ENCODE data around the gene PBX3.

The PBX3 gene

DNA sequence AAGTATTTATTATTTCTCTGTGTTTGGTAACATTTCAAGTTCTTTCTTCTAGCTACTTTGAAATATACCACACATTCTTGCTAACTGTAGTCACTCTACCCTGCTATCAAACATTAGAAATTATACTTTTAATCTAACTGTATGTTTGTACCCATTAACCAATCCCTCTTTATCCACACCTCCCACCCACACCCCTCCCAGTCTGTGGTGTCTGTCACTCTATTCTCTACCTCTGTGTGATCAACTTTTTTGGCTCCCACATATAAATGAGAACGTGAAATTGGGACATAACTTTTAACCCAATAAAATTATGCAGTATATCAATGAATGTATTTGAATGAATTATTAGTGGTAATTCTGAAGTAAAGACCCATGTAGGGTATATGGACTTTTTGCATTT is 79.7 kb downstream of the PBX3 start:
- DNase-seq = no peak

DNA sequence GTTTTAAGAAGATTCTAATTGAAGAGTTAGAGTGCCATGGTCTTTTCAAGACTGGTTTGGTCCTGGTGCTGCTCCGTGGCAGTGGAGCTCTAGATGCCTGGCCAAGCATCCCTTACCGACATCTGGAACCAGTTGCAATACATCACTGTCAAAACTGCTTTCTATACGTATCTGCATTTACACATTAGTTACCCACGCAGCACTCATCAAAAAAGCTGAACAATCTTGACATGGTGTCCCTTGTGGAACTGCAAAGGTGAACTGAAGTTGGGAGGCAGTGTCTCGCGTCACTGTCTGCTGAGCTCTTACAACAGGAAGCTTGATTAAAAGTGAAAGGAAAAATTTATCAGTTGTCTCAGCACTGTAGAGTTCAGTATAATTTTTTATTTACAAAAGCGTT is 82.6 kb downstream of the PBX3 start:
- DNase-seq = peak; percentile 74

DNA sequence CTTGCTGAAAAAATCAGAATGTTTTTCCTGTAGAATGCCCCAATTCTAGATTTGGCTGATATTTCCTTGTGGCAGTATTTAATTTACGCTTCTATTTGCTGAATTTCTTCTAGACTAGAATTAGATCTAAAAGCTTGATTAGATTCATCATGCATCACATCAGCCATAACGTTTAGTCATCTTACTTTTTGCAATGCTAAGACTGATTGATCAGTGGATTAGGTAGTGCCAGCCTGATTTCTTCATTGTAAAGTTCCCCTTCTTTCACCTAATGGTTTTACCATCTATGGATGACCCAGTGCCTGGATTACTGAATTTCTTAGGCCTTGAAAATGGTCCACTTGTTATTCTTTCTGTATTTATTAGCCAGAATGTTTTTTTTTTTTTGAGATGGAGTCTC is 83.9 kb downstream of the PBX3 start:
- no peak for DNase-seq

DNA sequence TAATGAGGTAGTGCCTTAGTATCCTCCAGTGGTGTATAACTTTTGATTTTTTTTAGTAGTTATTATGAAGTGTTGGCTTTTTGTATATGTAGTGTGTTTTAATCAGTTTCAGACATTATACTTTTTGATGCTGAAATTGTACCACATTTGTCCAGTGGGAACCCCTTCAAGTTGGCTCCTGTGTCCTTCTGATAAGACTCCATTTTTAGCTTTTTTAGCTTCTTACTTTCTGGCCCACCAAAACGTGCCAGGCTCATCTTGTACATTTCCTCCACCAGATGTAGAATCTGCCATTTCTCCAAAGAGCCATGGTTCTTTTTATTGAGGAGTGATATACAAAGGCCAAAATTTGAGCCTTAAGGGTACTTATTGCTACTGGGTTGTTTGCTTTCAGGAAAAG is 84.4 kb downstream of the PBX3 start:
- DNase-seq = no peak

DNA sequence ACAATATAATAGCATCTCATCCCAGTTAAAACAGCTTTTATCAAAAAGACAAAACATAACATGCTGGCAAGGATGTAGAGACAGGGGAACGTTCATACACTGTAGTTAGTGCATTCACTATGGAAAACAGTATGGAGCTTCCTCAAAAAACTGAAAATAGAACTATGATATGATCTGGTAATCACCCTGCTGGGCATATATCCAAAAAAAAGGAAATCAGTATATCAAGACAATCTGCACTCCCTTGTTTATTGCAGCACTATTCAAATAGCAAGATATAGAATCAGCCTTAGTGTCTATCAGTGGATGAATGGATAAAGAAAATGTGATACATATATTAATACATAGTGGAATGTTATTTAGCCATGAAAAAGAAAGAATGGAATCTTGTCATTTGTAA is 88.5 kb downstream of the PBX3 start:
- no peak for DNase-seq

DNA sequence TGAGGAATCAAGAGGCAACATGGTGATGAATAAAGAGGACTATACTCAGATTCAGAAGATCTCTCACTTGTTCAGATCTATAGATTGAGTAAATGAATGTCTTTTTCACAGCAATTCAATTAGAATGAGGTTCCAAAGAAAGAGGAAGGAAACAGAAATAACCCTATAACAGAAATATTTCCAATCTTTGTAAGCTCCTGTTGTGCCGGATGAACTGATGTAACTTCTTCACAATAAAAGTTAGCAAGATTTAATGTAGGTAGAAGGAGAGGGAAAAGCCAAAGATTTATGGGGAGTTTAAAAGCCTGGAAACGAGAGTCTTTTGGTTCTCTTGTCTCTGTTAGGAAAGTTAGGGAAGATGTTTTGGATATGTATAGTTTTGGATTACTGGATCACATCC is 92.1 kb downstream of the PBX3 start:
- peak; percentile 62 for DNase-seq

DNA sequence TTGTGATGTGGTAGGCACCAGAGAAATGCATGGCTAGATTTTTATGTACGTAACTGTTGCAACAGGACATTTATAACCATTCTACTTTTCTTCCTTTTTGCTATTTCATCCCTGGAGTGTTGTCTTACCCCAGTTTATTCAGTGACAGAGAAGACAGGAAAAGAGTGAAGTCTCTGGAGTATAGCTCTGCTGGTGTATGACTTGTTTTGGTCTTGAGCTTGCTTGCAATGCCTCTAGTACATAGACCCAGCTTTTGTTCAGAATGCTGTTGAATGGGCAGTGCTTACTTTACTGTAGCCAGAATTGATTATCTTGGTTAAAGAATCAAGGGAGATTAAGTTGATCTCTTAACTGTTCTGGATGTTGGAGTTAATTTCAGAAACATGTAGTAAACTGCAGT is 94.3 kb downstream of the PBX3 start:
- DNase-seq = no peak

DNA sequence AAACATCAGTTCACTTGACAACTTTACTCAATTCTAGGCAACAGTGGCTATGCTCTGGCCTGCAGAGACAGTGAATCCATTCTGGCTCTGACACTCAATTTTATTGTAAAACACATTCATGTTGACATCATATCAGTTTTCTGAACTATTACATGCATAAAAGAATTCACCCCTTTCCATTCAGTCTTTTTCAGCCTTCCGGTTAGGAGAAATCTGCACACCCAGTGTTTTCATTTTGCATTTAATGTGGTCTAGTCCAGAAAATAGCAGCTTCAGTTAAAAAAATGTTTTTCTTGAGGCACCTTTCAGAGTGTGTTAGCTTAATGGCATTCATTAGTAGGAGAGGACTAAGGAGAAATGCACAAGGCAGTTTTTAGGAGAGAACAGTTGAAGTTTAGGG is 95.1 kb downstream of the PBX3 start:
- no peak for DNase-seq

DNA sequence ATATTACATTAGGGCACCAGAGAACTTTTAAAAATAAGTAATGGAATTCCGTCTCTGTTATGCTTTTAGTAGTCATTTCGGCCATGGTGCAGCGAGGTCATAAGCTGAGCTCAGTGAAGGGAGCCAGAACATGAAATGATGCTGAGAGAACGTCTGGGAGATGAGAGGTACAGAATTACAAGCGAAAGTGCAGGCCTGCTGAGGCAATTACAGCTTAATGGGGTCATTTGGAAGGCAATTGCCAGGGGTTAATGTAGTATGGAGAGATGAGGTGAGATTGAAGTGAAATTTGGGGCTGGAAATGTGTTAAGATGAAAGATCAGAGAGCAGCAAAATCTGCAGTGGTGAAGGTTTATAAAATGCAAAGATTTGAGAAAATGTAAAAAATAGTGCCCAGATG is 96.5 kb downstream of the PBX3 start:
- DNase-seq = no peak

DNA sequence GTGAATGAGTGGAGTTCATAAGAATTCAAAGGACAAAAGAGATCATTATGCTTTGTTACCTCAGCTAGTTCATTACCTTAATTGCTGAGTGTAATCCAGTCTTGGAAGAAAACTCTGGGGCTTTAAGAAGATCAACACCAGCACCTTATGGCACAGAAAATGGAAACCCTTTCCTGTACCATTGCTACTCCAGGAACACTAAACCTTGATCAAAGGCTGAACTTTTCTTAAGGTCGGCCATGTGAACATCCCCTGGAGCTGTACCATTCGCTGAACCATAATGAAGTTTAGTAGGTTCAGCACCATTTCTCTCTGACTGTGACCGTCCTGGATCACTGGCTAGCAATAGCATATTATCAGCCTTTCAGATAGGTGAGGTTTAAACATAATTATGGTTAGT is 97.4 kb downstream of the PBX3 start:
- no peak for DNase-seq

DNA sequence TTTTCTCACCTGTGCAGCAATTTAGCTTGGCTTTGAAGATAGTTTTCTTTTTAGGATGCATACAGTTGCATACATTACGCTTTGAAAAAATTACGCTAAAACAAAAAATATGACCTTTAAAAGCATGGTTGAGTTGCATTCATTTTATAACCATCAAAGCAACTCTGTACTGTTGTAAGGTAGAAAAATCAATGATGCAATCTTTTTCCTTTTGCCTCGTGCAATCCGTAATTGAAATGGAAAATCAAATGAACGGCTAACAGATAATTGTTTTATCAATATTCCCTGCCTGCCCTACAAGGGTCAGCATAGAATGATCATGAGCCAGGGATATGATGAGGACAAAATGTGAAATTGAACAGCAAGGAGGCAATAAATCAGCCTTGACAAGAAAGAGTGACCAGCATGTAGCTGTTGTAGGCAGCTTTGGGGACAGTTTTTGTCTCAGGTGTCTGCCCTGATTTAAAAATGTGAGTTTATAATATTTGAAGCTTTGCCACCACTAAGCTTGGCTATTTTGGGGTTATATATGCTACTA is 98.2 kb downstream of the PBX3 start:
- no peak for DNase-seq

DNA sequence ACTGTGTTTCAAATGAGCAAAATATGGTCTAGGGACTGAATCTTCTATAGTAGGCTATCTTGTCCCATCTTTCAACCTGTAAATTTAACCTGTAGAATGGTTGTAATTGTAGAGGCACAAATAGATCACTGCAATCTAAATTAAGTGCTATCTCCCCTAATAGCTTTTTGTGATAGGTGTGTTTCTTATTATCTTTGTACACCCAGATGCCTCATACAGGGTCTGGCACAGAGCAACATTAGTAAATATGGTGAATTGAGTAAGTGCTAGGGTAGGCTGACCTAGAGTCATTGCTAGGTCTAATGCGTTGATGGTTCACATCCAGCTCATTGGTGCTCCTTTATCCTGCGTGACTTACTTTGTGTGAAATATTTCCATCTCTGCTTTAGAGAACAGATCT is 100.6 kb downstream of the PBX3 start:
- DNase-seq = no peak

DNA sequence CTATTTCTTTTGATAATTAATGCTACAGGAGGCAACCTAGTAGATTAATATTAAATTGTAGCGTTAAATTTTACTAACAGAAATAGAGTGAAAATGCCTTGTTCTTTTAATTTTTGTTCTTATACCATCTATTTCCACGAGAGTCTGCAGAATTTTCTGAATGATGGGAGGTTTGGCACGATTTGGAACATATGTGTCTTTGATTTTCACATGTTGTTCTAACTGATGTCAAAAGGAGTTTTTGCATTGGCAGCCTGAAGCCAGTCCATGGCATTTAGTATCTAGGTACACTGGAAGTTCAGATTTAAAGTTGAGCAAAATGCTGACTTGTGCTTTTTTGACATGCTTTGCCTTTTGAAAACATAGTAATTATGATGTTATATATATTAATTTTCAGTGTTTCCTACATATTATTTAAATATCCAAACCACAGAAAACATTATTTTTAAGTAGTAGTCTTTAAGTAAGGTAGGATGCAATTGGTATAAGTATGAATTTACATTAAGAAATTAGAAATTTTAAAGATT is 103.0 kb downstream of the PBX3 start:
- no peak for DNase-seq

DNA sequence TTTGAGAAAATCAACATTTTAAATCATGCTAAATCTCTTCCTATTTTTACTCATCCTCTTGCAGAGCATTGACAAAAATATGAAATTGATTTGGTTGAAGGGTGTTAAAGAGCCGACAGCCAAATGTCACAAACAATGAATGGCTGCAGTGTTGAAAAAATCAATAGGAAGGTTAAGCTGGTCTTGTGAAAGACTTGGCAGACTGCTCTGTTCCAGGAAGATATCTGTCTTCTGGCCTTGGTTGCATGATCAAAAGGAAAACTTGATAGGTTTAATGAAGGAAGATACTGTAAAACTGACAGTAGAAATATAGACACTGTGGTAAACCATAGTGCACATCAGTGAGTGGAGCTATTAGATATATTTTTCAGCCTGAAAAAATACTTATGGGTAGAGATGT is 103.6 kb downstream of the PBX3 start:
- no peak for DNase-seq

DNA sequence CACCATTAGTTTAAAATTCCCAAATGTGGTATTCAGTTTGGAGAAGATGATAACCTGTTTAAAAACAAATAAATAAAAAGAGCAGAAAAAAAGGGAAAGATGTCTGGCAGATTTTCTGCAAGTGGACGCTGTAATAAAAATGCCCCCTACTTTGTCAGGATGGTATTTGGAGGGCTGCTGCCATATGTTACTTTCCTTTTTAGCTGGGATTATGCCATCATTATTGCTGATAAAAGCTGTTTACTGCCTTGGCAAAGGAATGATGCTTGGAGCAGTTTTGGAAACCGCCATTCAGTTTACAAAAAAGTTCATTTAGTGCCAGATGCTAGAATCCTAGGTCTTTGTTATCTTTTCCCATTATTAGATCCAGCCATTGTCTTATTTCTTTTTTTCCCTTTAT is 104.8 kb downstream of the PBX3 start:
- DNase-seq = no peak

DNA sequence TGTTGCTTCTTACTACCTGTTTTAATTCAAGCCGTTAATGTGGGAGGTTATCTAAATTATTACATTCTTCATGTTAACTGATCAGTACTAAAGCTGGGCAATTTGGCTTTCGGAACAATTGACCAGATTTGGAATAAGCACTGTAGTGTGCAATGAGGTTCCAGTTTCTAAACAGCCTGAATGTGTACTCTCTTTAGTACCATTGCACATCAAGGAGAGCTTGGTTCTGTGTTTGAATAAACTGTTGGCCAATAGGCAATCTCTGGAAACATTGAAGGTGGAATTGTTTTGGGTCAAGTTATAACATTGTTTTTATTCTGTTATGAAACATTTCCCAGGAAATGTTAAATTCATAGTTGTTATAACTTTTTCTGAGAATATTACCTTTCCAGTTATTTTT is 105.2 kb downstream of the PBX3 start:
- no peak for DNase-seq

DNA sequence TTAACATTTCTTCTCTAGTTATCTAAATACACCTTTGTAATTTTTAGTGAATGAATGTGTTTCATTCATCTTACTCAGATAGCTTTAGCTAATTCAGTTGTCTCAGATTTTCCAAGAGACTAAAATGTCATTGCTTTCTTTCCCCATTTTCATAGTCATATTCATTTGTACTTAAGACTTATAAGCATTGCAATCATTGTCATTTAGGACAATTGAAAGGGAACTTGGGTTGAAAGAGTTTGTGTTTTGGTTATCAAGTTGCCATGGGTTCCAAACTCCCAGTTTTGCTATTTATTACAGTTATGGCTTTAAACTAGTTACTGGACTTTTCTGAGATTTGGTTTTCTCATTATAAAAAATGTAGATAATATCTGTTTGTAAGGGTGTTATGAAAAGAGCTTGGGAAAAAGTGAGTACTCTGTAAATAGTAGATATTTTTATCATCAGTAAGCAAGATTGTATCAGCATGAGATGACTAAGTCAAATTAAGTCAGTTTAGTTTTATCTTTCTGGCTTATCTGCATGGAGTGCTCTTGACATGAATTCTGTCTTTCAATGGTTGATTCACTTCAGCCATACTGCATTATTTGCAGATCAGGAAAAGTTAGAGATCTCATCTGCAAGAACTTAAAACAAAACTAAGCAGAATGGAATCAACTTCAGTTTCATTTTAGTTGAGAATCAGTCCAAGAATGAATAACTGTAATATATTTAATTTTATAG is 107.5 kb downstream of the PBX3 start:
- DNase-seq = no peak

DNA sequence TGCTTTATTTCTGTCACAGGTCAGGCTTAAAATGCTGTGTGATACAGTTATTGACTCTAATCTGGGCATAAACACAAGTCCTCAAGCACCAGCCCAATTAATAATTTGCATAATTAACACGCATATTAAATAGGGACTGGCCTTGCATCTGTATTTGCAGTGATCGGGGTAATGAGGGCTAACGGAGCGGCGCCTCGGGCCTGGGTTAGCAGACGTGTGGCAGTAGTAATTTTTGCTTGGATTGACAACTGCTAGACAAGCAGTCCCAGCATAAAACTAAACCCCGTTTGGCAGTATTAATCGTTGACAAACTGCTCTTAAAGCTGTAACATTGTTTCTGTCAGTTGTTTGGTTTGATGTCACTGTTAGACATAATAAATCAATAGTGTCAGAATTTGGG is 109.2 kb downstream of the PBX3 start:
- DNase-seq = no peak

DNA sequence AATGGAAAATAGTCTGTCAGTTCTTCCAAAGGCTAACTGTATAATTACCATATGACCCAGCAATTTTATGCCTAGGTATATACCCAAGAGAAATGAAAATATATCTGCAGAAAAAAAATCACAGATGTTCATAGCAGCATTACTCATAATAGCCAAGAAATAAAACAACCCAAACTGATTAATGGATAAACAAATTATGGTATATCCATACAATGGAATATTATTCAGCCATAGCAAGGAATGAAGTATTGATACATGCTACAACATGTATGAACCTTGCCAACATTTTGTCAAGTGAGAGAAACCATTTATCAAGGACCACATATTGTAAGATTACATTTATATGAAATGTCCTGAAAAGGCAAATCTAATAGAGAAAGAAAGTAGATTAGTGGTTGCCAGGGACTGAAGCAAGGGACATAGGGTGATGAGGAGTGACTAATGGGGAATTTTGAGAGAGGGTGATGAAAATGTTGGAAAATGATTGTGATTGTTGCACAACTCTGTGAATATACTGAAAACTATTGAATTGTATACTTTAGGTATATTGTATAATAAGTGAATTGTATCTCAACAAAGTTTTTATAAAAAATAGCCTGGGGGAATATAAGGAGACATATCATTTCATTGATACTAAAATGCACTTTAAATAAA is 114.4 kb downstream of the PBX3 start:
- no peak for DNase-seq

DNA sequence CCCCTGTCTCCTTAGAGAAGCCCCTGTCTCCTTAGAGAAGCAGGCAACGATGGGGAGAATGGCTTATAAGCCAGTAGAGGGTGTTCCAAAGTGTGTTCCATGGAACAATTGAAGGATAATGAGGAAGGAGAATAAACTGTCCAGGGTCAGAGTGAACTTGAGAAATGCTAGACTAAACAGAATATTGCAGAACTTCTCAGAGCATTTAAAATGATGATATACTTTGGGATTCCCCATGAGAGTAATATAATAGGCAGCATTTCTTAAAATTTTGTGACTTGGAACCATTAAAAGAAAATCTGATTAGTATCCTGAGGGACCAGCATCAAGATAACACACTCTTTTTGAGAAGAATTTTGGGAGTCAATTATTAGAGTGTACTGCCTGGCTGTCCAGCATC is 116.8 kb downstream of the PBX3 start:
- DNase-seq = no peak

DNA sequence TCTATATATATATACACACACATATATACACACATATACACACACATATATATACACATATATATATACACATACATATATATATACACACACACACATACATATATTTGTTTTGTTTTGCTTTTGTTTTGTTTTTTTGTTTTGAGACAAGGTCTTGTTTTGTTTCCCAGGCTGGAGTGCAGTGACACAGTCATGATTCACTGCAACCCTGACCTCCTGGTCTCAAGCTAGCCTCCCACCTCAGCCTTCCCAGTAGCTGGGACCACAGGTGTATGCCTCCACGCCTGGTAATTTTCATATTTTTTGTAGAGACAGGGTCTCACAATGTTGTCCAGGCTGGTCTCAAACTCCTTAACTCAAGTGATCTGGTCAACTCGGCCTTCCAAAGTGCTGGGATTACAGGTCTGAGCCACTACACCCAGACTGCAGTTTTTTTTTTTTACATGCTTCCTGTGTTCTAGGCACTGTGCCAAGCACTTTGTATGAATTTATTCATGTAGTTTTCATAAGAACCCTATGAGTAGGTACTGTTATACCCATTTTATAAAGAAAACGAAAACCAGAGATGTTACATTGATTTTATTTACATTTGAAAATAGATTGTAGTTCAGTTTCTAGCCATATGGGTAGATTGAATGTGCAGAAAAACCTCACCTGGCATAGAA is 120.7 kb downstream of the PBX3 start:
- DNase-seq = no peak

DNA sequence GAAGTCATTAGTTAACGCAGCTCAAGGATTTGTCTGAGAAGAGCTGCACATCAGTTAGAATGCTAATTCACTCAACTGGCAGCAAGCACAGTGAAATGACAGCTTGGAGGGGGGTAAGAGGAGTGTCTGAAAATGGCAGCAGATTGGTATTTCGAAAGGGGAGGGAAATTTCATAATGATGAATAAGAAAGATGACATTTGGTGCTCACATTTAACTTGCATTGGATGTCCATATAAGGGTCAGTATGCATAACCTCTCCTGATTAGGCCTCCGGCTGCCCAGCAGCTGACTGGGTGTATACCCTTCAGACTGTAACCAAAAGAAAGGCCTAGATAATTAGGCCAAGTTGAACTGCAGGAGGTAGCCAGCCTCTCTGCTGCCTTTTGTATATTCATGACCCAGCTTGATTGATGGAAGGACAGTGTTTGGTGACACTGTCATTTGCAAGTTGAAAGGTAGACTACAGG is 131.0 kb downstream of the PBX3 start:
- DNase-seq = no peak

DNA sequence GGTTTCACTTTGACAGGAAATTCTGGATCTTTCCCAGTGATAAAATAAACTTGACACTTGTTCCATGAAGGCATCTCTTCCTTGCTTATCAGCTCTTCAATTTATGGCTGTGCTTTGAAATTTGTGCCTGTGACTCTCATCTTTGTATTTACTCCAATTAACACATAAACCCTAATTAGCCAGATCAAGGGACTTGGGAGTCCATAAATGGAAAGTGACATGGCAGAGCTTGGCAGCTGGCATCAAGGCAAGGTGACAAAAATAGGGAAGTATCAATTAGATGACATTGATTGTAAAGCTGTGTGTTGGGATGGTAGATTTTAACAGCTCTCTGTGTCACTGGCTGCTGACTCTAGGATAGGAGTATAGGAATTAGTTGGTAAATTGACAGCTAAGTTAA is 133.9 kb downstream of the PBX3 start:
- no peak for DNase-seq

All from OCI-M1 (cell line).